Ishikawa (cell line): ENCODE results near the gene ACE2.

Source experiments
- CEBPB ChIP-seq: IDR thresholded peaks from 2 replicates; pipeline ENCODE4 v1.6.1; 2012
- CREB1 ChIP-seq: IDR thresholded peaks from 2 replicates; pipeline ENCODE4 v1.6.1; 2012; ENCODE audit warnings: low read depth
- EGR1 ChIP-seq: IDR thresholded peaks from 2 replicates; pipeline ENCODE4 v1.6.1; 2012
- EP300 ChIP-seq: IDR thresholded peaks from 2 replicates; pipeline ENCODE4 v1.6.1; 2012; ENCODE audit warnings: borderline replicate concordance
- FOXM1 ChIP-seq: IDR thresholded peaks from 2 replicates; pipeline ENCODE4 v1.6.1; 2012; ENCODE audit warnings: low read depth, borderline replicate concordance
- MAX ChIP-seq: IDR thresholded peaks from 2 replicates; pipeline ENCODE4 v1.6.1; 2012
- NFIC ChIP-seq: IDR thresholded peaks from 2 replicates; pipeline ENCODE4 v1.6.1; 2012
- RAD21 ChIP-seq: IDR thresholded peaks from 2 replicates; pipeline ENCODE4 v1.6.1; 2012; ENCODE audit warnings: low read depth
- REST ChIP-seq: IDR thresholded peaks from 2 replicates; pipeline ENCODE4 v1.6.1; 2012; ENCODE audit warnings: low read depth, mild to moderate bottlenecking
- TAF1 ChIP-seq: IDR thresholded peaks from 2 replicates; pipeline ENCODE4 v1.6.1; 2012; ENCODE audit warnings: low read depth, mild to moderate bottlenecking
- TCF12 ChIP-seq: IDR thresholded peaks from 2 replicates; pipeline ENCODE4 v1.6.1; 2012; ENCODE audit warnings: low read depth
- TEAD4 ChIP-seq: IDR thresholded peaks from 2 replicates; pipeline ENCODE4 v1.6.1; 2012
- USF1 ChIP-seq: IDR thresholded peaks from 2 replicates; pipeline ENCODE4 v1.6.1; 2012
- YY1 ChIP-seq: IDR thresholded peaks from 2 replicates; pipeline ENCODE4 v1.6.1; 2012; ENCODE audit warnings: low read depth
- ZBTB7A ChIP-seq: IDR thresholded peaks from 2 replicates; pipeline ENCODE4 v1.6.1; 2012; ENCODE audit warnings: low read depth

Gene ACE2

GRCh38 chrX:15525664-15526416 lies 74.9 kb downstream of the ACE2 start:
- peak; percentile 46; the same call in 1 of the 2 replicates for TF ChIP-seq NFIC
- no peak for TF ChIP-seq FOXM1

GRCh38 chrX:15524417-15524816 lies 76.3 kb downstream of the ACE2 start:
- TF ChIP-seq EGR1 = no peak
- TF ChIP-seq FOXM1 = no peak
- TF ChIP-seq MAX = no peak
- TF ChIP-seq TCF12 = no peak
- TF ChIP-seq TEAD4 = no peak
- no peak for TF ChIP-seq CREB1
- TF ChIP-seq ZBTB7A = no peak
- no peak for TF ChIP-seq USF1
- no peak for TF ChIP-seq CEBPB
- TF ChIP-seq TAF1 = no peak
- no peak for TF ChIP-seq NFIC
- no peak for TF ChIP-seq EP300

- TF ChIP-seq NFIC (no peak), ZBTB7A (no peak), RAD21 (no peak), FOXM1 (no peak), CEBPB (no peak), TAF1 (no peak), MAX (no peak), TEAD4 (no peak), USF1 (no peak), CREB1 (no peak), REST (no peak)
Observed at GRCh38 chrX:15523088-15523487, 77.7 kb downstream of the ACE2 start.

GRCh38 chrX:15522464-15522863 lies 78.3 kb downstream of the ACE2 start:
- no peak for TF ChIP-seq CEBPB
- no peak for TF ChIP-seq ZBTB7A
- TF ChIP-seq EP300 = no peak
- TF ChIP-seq USF1 = no peak
- TF ChIP-seq CREB1 = no peak
- no peak for TF ChIP-seq TCF12
- TF ChIP-seq YY1 = no peak
- no peak for TF ChIP-seq FOXM1
- TF ChIP-seq MAX = no peak
- no peak for TF ChIP-seq REST
- TF ChIP-seq RAD21 = no peak

- TF ChIP-seq MAX = no peak
- no peak for TF ChIP-seq USF1
- TF ChIP-seq REST = no peak
- no peak for TF ChIP-seq TCF12
- TF ChIP-seq CEBPB = no peak
- TF ChIP-seq RAD21 = no peak
- TF ChIP-seq TEAD4 = no peak
- TF ChIP-seq TAF1 = no peak
- TF ChIP-seq FOXM1 = no peak
Observed at GRCh38 chrX:15515931-15516330, 84.8 kb downstream of the ACE2 start.
